Measurements from ENCODE around the gene KLF16. TPM values are rescaled to one million over a fixed set of nuclear protein-coding genes. Genes with fewer than 3 reads are reported as not detected.

Gene KLF16
- total RNA-seq, 1 donor from 2014 or later, result 9.8 TPM

GRCh38 chr19:1805401-1806183 lies 57.8 kb downstream of the KLF16 start:
- intact Hi-C loops (cut with micrococcal nuclease), result no loop called here
- ATAC-seq, result no peak
- peak; percentile 18 for DNase-seq

- intact Hi-C loops (cut with micrococcal nuclease), result no loop called here
- ATAC-seq (no peak), DNase-seq (no peak)
These were observed 58.5 kb downstream of the KLF16 start for GRCh38 chr19:1804858-1805257.

Small RNA genes lying within 50 kb of the gene (microRNA-seq; reads per million reads assigned to microRNA genes)
- gene MIR1909 (ENCODE audit: borderline number of aligned reads), result not detected

Other genes starting within 250 kb of the KLF16 start
- gene TCF3, start 211.0 kb downstream of the KLF16 start, total RNA-seq, result 20.7 TPM
- not detected for gene ONECUT3, start 110.1 kb downstream of the KLF16 start, total RNA-seq
- 0.89 TPM for gene ATP8B3, start 51.3 kb downstream of the KLF16 start, total RNA-seq
- 16.0 TPM for gene REXO1, start 15.1 kb downstream of the KLF16 start, total RNA-seq
- 64.4 TPM for gene ABHD17A, start 21.9 kb upstream of the KLF16 start, total RNA-seq
- 2.0 TPM for gene ADAT3, start 41.8 kb upstream of the KLF16 start, total RNA-seq
- 16.4 TPM for gene SCAMP4, start 41.8 kb upstream of the KLF16 start, total RNA-seq
- 27.9 TPM for gene CSNK1G2, start 77.6 kb upstream of the KLF16 start, total RNA-seq
- gene BTBD2, start 152.1 kb upstream of the KLF16 start, total RNA-seq, result 65.6 TPM
- gene MKNK2, start 187.7 kb upstream of the KLF16 start, total RNA-seq, result 272 TPM
- 17.5 TPM for gene MOB3A, start 232.7 kb upstream of the KLF16 start, total RNA-seq
- 1.9 TPM for gene IZUMO4, start 233.3 kb upstream of the KLF16 start, total RNA-seq

Data from left ventricle myocardium superior (tissue), 1 donor.